ENCODE results near the gene RPLP1.

Gene RPLP1

GRCh38 chr15:69452692-69453521 lies at the start of gene RPLP1:
Gene RPLP1, plus strand, starts transcription at chr15:69452818. Its CDS starts 131 bp downstream, at chr15:69452949.
- DNase-seq (ENCODE audit: low read depth) = peak; percentile 92

DNA sequence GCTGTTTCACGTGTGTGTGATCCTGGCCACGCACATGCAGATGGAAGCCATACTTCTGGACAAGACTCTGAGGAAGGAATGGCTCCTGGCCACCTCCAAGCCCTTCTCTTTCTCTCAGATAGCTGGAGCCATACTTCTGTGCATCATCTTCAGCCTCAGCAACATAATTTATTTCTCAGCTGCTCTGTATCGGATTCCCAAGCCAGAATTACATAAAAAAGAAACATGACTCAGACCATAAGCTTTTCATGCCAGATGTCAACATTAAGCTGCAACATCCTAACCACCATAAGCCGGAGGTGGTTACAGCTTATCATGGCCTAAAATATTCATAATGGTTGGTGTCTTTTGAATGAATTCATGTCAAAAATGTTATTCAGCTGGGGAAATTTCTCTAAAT lies 49.0 kb upstream of the RPLP1 start:
- no peak for DNase-seq (ENCODE audit: low read depth)

GRCh38 chr15:69405110-69405509 lies 47.5 kb upstream of the RPLP1 start:
- no peak for DNase-seq (ENCODE audit: low read depth)

- DNase-seq (ENCODE audit: low read depth) = no peak
Measured at GRCh38 chr15:69407719-69408400, 44.8 kb upstream of the RPLP1 start.

DNA sequence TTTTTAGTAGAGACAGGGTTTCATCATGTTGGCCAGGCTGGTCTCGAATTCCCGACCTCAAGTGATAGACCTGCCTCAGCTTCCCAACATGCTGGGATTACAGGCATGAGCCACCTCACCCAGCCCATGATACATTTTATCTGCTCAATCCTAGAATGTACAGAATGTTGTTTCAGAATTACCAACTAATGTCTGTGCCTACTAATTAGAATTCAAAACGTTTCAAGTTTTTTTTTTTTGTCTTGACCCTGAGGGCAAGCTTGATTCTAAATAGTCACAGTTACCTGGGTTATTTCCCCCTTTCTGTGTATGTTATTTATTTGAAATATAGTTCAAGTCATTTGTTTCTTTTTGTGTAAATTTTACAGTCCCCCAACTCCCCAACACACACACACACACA lies 43.8 kb upstream of the RPLP1 start:
- no peak for DNase-seq (ENCODE audit: low read depth)

DNA sequence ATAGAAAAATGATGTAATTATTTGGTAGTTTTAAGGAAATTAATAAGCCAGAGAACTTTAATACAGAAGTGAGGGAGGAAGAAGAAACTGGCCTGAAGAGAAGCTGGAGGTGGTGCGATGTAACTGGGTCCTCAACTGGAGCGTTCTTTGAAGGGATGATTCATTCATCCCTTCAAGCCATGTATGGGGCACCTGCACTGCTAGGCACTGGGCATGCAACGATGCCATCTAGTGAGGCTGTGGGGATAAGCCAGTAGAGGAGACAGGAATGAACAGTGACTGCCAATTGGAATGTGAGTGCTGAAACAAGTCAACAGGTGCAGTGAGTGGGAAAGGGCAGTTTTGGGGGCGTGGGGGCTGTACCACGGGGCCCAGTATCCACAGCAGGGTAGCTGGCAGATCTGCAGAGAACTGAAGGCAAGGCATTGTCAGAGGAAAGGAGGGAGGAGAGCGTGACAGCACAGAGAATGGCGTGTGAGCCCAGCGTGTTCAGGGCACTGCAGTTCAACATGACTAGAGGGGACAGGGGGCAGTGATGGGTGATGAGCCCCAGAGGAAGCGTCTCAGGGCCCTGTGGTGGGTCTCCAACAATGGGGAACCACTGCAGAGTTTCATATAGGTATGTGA lies 42.3 kb upstream of the RPLP1 start:
- DNase-seq (ENCODE audit: low read depth) = no peak

DNA sequence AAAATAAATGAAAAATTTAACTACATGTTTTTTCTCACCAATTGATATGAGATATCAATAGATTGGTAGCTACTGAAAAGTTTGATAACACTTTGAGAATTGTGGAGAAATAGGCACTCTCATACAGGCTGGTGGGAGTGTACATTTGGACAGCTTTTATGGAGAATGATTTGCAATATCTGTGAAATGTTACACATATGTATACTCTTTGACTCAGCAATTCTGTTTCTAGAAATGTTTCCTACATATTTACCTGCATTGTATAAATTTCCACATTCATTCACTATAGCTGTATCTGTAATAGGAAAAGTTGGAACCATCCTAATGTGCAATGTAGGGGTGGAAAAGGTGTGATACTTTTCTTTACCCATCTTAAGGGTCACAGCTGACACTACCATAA lies 40.3 kb upstream of the RPLP1 start:
- no peak for DNase-seq (ENCODE audit: low read depth)

GRCh38 chr15:69412701-69413100 lies 39.9 kb upstream of the RPLP1 start:
- DNase-seq (ENCODE audit: low read depth) = no peak

DNA sequence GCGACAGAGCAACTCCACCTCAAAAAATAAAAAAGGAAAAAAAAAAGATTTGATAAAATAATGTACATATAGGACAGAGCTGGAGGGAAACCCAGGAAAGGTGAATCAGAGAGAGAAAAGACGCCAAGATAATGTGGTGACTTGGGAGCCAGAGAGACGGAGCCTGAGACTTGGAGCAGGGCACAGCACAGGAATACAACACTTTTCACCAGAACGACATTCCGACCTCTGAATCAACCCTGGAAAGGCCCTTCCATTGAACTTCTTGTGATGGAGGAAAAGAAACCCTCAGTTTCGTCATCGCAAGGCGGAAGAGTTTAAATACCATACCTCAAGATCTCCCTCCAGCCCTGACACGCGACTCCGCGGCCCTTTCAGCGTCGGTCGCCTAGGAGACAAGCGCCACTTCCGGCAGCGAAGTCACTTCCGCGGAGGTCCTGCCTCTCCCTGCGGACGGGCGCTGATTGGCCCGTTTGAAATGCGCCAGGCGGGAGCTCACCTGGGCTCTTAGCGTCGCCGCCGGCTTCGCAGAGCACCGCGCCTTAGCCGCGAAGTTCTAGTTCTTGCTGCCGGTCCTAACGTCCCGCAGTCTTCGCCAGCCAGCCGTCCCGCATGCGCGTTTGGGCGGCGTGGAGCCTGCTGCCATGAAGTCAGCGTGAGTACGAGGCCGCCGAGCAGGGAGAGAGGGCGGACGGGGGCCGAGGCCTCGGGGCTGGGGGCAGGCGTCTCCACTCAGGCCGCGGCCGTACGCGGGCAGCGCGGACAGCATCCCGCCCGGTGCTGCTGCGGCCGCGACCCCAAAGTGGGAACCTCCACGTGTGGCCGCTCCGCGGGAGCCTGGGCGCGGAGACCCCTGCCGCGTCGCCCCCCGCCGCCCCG lies 38.6 kb upstream of the RPLP1 start, which contains the start of gene KIF23:
Gene KIF23 (plus strand): TSS at position 528 of the 879 bp plus-strand sequence. CDS start 117 bp downstream, at position 645.
- DNase-seq (ENCODE audit: low read depth) = peak; percentile 88

DNA sequence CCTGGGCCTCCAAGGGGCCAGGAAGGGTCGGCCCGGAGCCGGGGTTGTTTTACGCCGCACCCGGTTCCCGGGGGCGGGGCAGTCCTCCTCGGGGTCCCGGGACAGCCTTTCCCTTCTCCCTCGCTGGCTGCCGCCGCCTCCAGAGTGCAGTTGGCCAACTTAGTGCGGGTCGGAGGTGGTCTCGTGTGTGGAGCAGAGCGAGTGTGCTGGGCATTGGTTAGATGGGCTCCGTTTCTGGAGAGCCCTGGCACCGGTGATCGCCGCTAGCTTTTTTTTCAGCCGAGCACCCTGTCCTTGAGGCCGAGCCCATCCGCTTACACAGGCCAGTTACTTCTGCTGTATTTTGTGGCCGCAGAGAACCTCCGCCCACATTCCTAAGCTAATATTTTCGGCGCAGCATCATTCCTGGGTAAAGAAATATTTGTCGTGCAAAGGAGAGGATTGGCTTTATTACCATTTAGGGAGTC lies 37.9 kb upstream of the RPLP1 start:
- no peak for DNase-seq (ENCODE audit: low read depth)

- no peak for DNase-seq (ENCODE audit: low read depth)
Measured at GRCh38 chr15:69415381-69415780, 37.2 kb upstream of the RPLP1 start.

- DNase-seq (ENCODE audit: low read depth) = no peak
Measured at GRCh38 chr15:69417581-69417980, 35.0 kb upstream of the RPLP1 start.

- DNase-seq (ENCODE audit: low read depth) = no peak
Measured at GRCh38 chr15:69421498-69421897, 31.1 kb upstream of the RPLP1 start.

GRCh38 chr15:69422336-69422895 lies 30.2 kb upstream of the RPLP1 start:
- no peak for DNase-seq (ENCODE audit: low read depth)

- DNase-seq (ENCODE audit: low read depth) = no peak
Measured at GRCh38 chr15:69424001-69424400, 28.6 kb upstream of the RPLP1 start.

DNA sequence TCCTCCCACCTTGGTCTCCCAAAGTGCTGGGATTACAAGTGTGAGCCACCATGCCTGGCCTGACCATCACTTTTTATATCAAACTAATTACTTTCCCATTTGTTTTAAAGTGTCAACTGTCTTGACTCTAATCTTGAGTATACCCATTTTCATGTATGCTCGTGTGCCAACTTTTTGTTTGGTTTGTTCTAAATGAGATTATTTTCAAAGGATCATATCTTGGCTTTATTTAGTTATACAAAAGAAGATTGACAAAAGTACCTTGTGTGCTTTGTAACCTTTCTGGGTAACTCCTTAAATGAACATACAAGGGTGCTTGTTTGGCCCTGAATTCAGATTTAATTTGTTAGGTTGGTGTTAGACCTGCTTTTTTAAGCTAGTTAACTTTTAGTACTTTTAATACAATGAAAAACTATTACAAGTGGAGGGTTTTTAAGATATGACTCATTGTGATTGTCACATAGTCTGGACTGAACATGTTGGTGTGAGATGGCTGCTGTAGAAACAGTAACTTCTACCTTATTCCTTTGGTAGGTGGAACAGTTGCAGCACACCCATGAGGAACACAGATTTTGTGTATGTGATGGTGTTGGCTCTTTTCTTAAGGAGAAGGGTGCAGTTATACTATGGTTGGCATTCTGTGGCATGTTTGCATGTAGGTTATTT lies 27.7 kb upstream of the RPLP1 start:
- DNase-seq (ENCODE audit: low read depth) = no peak

DNA sequence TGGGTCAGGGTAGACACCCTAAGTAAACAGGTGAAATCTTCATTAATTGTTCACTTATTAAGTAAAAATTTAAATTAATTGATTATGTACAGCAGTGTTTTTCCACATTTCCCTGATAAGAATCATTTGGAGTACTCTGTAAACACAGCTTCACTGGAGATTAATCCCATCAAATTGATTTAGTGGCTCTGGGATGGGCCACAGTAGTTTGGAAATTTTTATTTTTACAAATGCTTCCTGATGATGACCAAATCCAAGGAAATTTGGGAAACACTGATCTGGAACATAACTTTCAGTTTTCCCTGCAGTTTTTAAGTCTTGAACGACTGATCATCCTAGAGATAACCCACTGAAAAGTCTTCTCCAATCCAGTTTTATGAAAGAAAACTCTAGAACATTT lies 18.8 kb upstream of the RPLP1 start:
- no peak for DNase-seq (ENCODE audit: low read depth)

DNA sequence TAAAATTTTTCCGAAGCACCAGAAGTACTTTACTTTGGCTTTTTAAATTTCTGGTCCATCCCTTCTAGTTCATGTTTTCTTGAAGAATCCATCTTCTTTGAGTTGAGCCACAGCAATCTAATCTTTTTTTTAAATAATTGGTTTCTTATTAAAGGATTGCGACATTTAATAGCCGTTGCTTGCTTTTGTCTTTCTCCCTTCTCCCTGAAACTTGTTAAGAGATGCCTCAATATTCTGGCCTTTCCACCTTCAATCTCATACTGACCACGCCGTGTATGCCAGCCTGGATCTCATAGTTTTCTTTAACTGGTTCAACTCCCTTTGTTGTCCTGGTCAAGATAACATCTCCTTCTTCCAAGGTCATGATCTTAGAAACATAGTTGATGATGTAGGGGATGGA lies 18.4 kb upstream of the RPLP1 start:
- no peak for DNase-seq (ENCODE audit: low read depth)

GRCh38 chr15:69434679-69435078 lies 17.9 kb upstream of the RPLP1 start:
- DNase-seq (ENCODE audit: low read depth) = no peak

GRCh38 chr15:69435985-69436384 lies 16.6 kb upstream of the RPLP1 start:
- no peak for DNase-seq (ENCODE audit: low read depth)

DNA sequence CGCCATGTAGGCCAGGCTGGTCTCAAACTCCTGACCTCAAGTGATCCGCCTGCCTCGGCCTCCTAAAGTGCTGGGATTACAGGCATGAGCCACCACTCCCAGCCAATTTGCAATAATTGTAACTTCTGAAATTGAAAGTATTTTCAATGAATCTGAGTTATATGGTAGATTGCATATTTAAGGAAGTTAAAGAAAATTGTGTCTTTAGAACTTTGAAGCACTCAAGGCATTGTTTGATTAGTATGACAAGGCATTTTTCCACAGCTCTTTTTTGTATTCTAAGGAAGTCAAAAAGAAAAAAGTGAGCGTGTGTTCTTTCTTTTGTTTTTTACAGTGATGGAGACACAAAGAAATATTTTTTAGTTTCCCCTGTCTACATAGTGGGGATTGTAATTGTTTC lies 15.7 kb upstream of the RPLP1 start:
- no peak for DNase-seq (ENCODE audit: low read depth)
